Jurkat, Clone E6-1 (cell line): Measurements from ENCODE around the gene NID1.
"Not testable (repeated sequence)": the region's sequence is repeated elsewhere in the genome, so short reads cannot be mapped to it uniquely, and the experiment has no call there.

Source experiments
- DNase-seq: peaks from one replicate; pipeline ENCODE4 v3.0.0-alpha.2; 2011; ENCODE audit warnings: low read depth, low spot score
- H3K4me3 ChIP-seq: 2 replicates; pipeline ENCODE4 v1.5.1; 2011; ENCODE audit warnings: mild to moderate bottlenecking, low read length, control low read depth, moderate library complexity

NID1 gene

GRCh38 chr1:236007781-236008180 is 57.1 kb downstream of the NID1 start:
- DNase-seq, result no peak
- no peak overlapping the region for H3K4me3 ChIP-seq

- not testable (repeated sequence) for DNase-seq, H3K4me3 ChIP-seq
Measured at GRCh38 chr1:236003058-236003457, 61.8 kb downstream of the NID1 start.

GRCh38 chr1:236002572-236002971 is 62.3 kb downstream of the NID1 start:
- DNase-seq, result no peak
- no peak overlapping the region for H3K4me3 ChIP-seq

- H3K4me3 ChIP-seq, result no peak overlapping the region
- DNase-seq, result no peak
Measured at GRCh38 chr1:236002025-236002390, 62.9 kb downstream of the NID1 start.

GRCh38 chr1:236000781-236001180 is 64.1 kb downstream of the NID1 start:
- no peak overlapping the region for H3K4me3 ChIP-seq
- DNase-seq, result no peak

- no peak overlapping the region for H3K4me3 ChIP-seq
- DNase-seq, result no peak
Measured at GRCh38 chr1:235999259-235999925, 65.5 kb downstream of the NID1 start.

GRCh38 chr1:235998812-235999211 is 66.1 kb downstream of the NID1 start:
- no peak overlapping the region for H3K4me3 ChIP-seq
- no peak for DNase-seq

- H3K4me3 ChIP-seq, result no peak overlapping the region
- DNase-seq, result no peak
Measured at GRCh38 chr1:235997931-235998330, 67.0 kb downstream of the NID1 start.

- no peak for DNase-seq
- H3K4me3 ChIP-seq, result no peak overlapping the region
Measured at GRCh38 chr1:235997049-235997448, 67.8 kb downstream of the NID1 start.

- no peak for DNase-seq
- no peak overlapping the region for H3K4me3 ChIP-seq
Measured at GRCh38 chr1:235996048-235996785, 68.7 kb downstream of the NID1 start.

GRCh38 chr1:235995511-235995910 is 69.4 kb downstream of the NID1 start:
- no peak for DNase-seq
- no peak overlapping the region for H3K4me3 ChIP-seq

GRCh38 chr1:235993652-235994051 is 71.2 kb downstream of the NID1 start:
- no peak overlapping the region for H3K4me3 ChIP-seq
- no peak for DNase-seq

- no peak overlapping the region for H3K4me3 ChIP-seq
- DNase-seq, result no peak
Measured at GRCh38 chr1:235992868-235993267, 72.0 kb downstream of the NID1 start.

- no peak overlapping the region for H3K4me3 ChIP-seq
- no peak for DNase-seq
Measured at GRCh38 chr1:235992346-235992745, 72.5 kb downstream of the NID1 start.

GRCh38 chr1:235990330-235990795 is 74.5 kb downstream of the NID1 start:
- DNase-seq, result no peak
- H3K4me3 ChIP-seq, result no peak overlapping the region

GRCh38 chr1:235989105-235989504 is 75.8 kb downstream of the NID1 start:
- DNase-seq, result no peak
- H3K4me3 ChIP-seq, result no peak overlapping the region

- H3K4me3 ChIP-seq, result no peak overlapping the region
- no peak for DNase-seq
Measured at GRCh38 chr1:235986869-235987268, 78.0 kb downstream of the NID1 start.

GRCh38 chr1:235984041-235984825 is 80.7 kb downstream of the NID1 start:
- H3K4me3 ChIP-seq, result no peak overlapping the region
- DNase-seq, result no peak

- DNase-seq, result no peak
- H3K4me3 ChIP-seq, result no peak overlapping the region
Measured at GRCh38 chr1:235980976-235981375, 83.9 kb downstream of the NID1 start.

- H3K4me3 ChIP-seq, result no peak overlapping the region
- DNase-seq, result no peak
Measured at GRCh38 chr1:235979716-235980333, 85.1 kb downstream of the NID1 start.
